VCaP (cell line): ENCODE results near the gene SLC4A1.

ENCODE experiments used
- H3K27ac ChIP-seq: fragments of 450-650 bp; 2 replicates; pipeline ENCODE4 v1.5.1; 2017
- TF ChIP-seq, protein P1 (sequence below): fragments of 450-650 bp; conservative IDR thresholded peaks from 2 replicates; pipeline ENCODE4 v1.5.1; 2017; ENCODE audit warnings: mild to moderate bottlenecking, moderate library complexity

SLC4A1 gene

DNA sequence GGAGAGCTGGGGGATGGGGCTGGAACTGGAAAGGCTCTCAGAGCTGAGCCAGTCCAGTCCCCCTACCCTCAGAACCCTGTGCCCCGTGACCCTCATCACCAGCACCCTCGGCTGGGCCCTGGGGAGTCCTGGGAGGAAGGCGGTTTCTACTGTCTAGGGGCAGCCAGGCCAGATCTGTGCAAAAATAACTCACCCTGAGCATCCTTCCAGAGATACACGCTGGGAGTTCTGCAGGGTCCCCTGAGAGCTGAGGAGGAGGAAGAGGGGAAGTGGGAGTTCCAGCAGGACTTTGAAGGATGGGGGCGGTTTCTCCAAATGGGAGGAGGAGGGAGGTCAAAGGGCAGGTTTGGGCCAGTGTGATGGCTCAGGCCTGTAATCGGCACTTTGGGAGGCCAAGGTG lies 5.0 kb upstream of the SLC4A1 start:
- no peak overlapping the region for H3K27ac ChIP-seq
- TF ChIP-seq, protein P1, sequence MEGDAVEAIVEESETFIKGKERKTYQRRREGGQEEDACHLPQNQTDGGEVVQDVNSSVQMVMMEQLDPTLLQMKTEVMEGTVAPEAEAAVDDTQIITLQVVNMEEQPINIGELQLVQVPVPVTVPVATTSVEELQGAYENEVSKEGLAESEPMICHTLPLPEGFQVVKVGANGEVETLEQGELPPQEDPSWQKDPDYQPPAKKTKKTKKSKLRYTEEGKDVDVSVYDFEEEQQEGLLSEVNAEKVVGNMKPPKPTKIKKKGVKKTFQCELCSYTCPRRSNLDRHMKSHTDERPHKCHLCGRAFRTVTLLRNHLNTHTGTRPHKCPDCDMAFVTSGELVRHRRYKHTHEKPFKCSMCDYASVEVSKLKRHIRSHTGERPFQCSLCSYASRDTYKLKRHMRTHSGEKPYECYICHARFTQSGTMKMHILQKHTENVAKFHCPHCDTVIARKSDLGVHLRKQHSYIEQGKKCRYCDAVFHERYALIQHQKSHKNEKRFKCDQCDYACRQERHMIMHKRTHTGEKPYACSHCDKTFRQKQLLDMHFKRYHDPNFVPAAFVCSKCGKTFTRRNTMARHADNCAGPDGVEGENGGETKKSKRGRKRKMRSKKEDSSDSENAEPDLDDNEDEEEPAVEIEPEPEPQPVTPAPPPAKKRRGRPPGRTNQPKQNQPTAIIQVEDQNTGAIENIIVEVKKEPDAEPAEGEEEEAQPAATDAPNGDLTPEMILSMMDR: no peak

DNA sequence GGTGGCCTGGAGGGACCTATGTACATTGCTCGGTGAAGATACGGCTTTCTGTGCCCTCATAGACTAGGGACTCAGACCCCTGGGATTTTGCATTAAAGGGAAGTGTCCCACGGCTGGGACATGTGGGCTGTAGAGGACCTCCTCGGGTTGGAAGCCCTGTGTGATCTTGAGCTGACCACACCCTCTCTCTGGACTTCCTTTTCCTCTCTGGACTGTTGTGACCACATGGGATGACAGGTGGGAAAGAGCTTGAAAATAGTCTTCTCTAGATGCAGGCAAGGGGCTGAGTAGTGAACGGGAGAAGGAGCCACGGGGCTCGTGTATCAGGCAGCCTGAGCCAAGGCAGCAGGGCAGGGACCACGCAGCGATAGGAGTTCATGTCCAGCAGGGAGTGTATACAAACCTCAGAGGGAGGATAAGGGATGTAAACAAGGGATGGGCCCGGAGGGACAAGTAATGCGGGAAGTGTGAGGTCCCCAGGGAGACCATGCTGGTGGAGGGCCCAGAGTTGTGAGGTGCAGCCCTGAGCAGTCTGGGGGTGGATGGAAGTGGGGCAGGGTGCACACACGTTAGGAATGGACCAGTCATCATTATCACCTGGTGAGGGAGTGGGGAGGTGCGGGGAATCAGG lies 4.5 kb upstream of the SLC4A1 start:
- TF ChIP-seq, protein P1: no peak

DNA sequence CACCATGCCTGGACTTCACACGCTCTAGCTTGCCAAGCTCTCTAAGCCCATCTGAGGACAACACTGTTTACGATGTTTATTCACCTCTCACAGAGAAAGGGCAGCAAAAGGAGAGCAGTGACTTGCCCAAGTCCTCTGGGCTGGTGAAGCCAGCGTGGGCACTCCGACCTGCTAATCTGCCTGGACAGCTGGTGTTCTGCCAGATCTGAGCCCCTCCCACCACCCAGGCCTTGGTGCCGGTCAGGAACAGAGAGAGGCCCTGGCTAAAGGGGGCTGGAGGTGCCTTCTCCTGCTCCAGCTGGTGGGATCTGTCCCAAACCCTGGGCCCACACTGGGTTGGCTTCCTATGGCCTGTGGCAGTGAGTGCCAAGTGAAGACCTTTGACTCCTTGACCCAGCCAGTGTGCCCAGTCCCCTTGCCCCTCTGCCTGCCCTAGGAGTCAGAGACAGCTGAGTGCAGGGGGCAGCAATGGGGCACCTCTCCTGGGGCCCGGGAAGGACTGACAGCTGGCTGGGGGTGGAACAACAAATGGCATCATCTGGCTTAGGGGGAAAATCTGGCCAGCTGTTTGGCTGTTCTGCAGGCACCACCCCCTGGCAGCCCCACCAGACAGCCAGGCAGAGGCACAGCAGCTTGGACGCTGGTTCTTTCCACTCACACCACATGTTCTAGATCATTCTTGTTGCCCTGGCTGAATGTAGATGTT lies 1.8 kb upstream of the SLC4A1 start:
- peak overlapping the region; percentile 32; the same call in 1 of the 2 replicates for H3K27ac ChIP-seq
- TF ChIP-seq, protein P1: no peak

More for the DNA sequence above, 4.5 kb upstream of the SLC4A1 start:
- H3K27ac ChIP-seq: no peak overlapping the region

DNA sequence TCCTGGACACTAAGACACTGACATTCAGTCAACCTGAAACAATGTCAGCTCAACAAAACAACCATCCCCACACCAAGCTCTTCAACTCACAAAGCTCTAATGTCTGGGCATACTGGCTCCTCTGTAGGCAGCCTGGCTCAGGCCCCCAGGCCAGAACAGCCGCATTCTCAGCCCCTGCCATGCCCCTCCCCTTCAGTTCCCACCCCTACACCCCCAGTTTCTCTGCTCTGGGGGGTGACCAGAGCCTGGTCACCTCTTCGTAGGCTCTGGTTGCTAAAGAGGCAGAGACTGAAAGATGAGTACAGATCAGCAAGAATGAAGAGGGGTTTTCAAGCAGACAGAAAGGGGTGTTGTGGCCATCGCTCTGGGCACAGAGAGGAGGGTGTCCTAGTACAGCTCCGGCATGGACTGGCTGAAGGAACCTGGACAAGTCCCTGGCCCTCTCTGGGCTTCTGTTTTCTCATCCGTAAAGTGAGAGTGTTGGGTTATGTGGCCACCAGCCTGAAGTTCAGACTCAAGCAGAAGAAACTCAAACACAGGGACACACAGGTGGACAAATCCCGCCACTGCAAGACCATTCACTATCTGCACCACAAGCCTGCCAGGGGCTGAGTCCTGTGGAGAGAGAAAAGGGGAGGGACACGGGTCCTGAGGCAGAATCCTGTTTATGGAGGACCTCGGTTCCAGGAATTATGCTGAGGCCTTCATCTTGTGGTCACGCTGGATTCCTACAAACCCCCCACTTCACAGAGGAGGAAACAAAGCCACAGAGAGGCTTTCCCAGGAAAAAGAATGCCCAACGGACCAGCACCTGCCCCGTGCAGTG lies 987 bp upstream of the SLC4A1 start:
- TF ChIP-seq, protein P1: no peak
- H3K27ac ChIP-seq: peak overlapping the region; percentile 32; the same call in 1 of the 2 replicates

DNA sequence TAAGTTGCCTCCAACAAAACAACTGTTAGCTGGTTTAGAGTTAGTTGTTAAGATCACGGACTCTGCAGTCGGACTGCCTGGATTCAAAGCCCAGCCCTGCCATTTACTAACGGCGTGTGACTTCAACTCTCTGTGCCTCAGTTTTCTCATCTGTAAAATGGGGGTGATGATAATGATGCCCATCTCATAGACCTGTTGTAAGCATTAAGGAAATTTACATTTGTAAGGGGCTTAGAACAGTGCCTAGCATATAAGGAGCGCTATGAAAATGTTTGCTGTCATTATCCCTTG lies 825 bp downstream of the SLC4A1 start:
- H3K27ac ChIP-seq: no peak overlapping the region
- TF ChIP-seq, protein P1: no peak

DNA sequence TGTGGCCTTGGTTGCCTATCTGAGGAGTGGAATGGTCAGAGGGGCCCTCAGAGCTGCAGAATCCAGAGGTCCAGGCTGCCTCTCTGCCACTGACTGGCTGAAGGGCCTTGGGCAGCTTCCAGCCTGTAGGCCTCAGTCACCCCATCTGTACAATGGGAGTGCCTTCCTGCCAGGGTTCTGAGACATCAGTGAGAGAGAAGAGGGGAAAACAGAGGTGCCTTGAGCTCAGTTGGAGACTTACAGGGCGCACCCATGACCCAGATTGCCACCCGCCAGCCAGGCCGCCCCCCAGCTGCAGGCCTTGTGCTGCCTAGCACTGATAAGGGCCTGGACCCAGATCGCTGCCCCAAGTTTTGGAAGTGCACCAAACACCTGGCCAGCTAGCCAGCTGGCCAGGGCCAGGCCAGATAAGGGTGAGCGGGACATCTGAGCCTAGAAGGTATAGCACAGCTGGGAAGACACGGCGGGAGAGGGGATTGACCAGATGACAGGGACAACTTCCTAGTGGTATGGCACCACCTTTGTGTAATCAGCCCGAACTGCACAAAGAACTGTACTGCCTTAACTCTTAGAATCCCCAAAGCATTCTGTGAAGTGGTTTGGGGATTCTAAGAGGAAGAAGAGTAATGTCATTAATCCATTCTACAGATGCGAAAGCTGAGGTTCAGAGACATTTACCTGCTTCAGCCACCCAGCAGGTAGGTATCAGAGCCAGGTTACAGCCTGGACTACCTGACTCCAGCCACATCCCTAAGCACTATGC lies 1.4 kb downstream of the SLC4A1 start:
- H3K27ac ChIP-seq: no peak overlapping the region
- TF ChIP-seq, protein P1: no peak
